ENCODE measurements around the gene MCC. TPM values are rescaled to one million over a fixed set of nuclear protein-coding genes. Genes with fewer than 3 reads are reported as not detected.

MCC gene
- total RNA-seq, 1 donor from 2014 or later, result 46.1 TPM

- Mint-ChIP-seq H3K4me1 (ENCODE audit: low read depth, unreplicated experiment) (peaks cover 40% of the 10 kb centered on the region), H3K9me3 (ENCODE audit: unreplicated experiment) (peaks cover 2% of the 10 kb centered on the region), H3K4me3 (ENCODE audit: unreplicated experiment) (no peak overlapping the region)
These were observed 216.4 kb downstream of the MCC start for GRCh38 chr5:113271745-113272454.

GRCh38 chr5:113271015-113271414 is 217.2 kb downstream of the MCC start:
- Mint-ChIP-seq H3K27me3 (ENCODE audit: unreplicated experiment) (no peaks in the 10 kb centered on the region), H3K9me3 (ENCODE audit: unreplicated experiment) (peaks cover 3% of the 10 kb centered on the region), H3K4me3 (ENCODE audit: unreplicated experiment) (no peak overlapping the region), H3K4me1 (ENCODE audit: low read depth, unreplicated experiment) (peaks cover 40% of the 10 kb centered on the region), H3K27ac (ENCODE audit: unreplicated experiment) (no peak overlapping the region), H3K36me3 (ENCODE audit: unreplicated experiment) (no peaks in the 10 kb centered on the region)
- DNase-seq, result no peak
- no peak for TF ChIP-seq CTCF (IDR thresholded peaks at IDR 0.05; ENCODE audit: partially characterized antibody, unreplicated experiment)

More at GRCh38 chr5:113271745-113272454, 216.4 kb downstream of the MCC start:
- no peaks in the 10 kb centered on the region for H3K27me3 Mint-ChIP-seq (ENCODE audit: unreplicated experiment)
- no peak for DNase-seq
- H3K36me3 Mint-ChIP-seq (ENCODE audit: unreplicated experiment), result no peaks in the 10 kb centered on the region
- TF ChIP-seq CTCF (IDR thresholded peaks at IDR 0.05; ENCODE audit: partially characterized antibody, unreplicated experiment), result no peak
- no peak overlapping the region for H3K27ac Mint-ChIP-seq (ENCODE audit: unreplicated experiment)

- Mint-ChIP-seq H3K9me3 (ENCODE audit: unreplicated experiment) (peaks cover 3% of the 10 kb centered on the region), H3K4me1 (ENCODE audit: low read depth, unreplicated experiment) (peaks cover 42% of the 10 kb centered on the region), H3K27me3 (ENCODE audit: unreplicated experiment) (no peaks in the 10 kb centered on the region), H3K36me3 (ENCODE audit: unreplicated experiment) (no peaks in the 10 kb centered on the region), H3K27ac (ENCODE audit: unreplicated experiment) (no peak overlapping the region), H3K4me3 (ENCODE audit: unreplicated experiment) (no peak overlapping the region)
- TF ChIP-seq CTCF (IDR thresholded peaks at IDR 0.05; ENCODE audit: partially characterized antibody, unreplicated experiment), result no peak
- DNase-seq, result no peak
These were observed 218.2 kb downstream of the MCC start for GRCh38 chr5:113270086-113270485.

- H3K4me3 Mint-ChIP-seq (ENCODE audit: unreplicated experiment), result no peak overlapping the region
- no peak for TF ChIP-seq CTCF (IDR thresholded peaks at IDR 0.05; ENCODE audit: partially characterized antibody, unreplicated experiment)
- H3K27ac Mint-ChIP-seq (ENCODE audit: unreplicated experiment), result no peak overlapping the region
- no peaks in the 10 kb centered on the region for H3K36me3 Mint-ChIP-seq (ENCODE audit: unreplicated experiment)
- no peaks in the 10 kb centered on the region for H3K27me3 Mint-ChIP-seq (ENCODE audit: unreplicated experiment)
- peaks cover 3% of the 10 kb centered on the region for H3K9me3 Mint-ChIP-seq (ENCODE audit: unreplicated experiment)
- peaks cover 41% of the 10 kb centered on the region for H3K4me1 Mint-ChIP-seq (ENCODE audit: low read depth, unreplicated experiment)
- DNase-seq, result no peak
These were observed 218.9 kb downstream of the MCC start for GRCh38 chr5:113269023-113269997.
